ENCODE measurements around the gene APEH.
A peak's percentile ranks its signal among the peaks of the same experiment; 100 is the strongest.
"Not testable (repeated sequence)": the region's sequence is repeated elsewhere in the genome, so short reads cannot be mapped to it uniquely, and the experiment has no call there.

Gene APEH

DNA sequence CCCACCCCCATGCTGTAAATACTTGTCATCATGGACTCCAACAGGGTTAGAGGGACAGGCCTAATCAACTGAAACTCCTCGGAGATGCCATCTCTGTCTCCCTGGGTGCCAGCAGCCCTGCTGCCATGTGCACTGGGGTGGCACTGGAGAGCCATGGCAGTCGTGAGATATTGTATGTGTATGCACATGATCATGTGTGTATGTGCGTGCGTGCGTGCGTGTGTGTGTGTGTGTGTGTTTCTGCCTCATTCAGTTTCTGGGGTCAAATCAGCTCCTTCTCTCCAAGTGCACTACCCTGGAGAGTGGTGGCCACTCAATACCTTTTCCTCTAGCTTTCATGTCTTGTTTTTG lies 3.2 kb upstream of the APEH start:
- DNase-seq: no peak

- DNase-seq: peak; percentile 64 to 71
These were observed 2.6 kb upstream of the APEH start for GRCh38 chr3:49671291-49672288.

DNA sequence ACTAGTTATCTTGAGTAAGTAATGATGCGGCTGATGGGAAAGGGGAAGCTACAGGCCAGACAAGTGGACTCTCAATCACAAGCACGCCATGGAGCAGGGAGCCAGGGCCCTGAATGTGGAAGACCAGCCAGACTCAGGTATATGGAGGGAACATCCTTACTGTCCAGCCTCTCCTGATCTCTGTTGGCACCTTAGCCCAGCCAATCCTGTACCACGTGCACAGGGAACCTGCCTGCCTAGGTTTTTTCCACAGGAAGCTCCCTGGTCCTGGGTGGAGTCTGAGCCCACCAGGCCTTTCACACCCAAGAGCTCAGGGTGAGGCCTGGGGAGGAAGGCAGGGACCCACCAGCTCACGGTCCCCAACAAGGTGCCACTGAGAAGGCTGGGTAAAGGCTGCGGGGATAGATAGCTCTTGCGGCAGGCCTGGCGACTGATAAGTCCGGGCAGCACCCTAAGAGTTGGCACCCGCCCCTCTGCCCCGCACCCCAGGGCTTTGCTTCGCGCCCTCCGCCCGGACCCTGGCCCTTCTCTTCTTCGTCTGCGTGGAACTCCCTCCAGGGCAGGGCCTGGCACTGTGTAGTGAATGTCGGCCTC lies 933 bp upstream of the APEH start:
- no peak for DNase-seq

- DNase-seq: peak; percentile 36
These were observed 389 bp downstream of the APEH start for GRCh38 chr3:49674497-49674983.

DNA sequence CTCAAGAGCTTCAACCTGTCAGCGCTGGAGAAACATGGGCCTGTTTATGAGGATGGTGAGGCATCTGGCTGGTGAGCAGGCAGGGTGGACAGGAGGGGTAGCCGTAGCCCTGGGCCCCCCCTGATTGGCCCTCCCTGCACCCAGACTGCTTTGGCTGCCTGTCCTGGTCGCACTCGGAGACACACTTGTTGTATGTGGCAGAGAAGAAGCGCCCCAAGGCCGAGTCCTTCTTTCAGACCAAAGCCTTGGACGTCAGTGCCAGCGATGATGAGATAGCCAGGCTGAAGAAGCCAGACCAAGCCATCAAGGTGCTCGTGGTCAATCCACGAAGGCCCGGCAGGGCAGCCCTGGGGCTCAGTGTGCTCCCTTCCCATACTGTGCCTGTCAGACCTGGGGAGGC lies 1.8 kb downstream of the APEH start:
- no peak for DNase-seq

DNA sequence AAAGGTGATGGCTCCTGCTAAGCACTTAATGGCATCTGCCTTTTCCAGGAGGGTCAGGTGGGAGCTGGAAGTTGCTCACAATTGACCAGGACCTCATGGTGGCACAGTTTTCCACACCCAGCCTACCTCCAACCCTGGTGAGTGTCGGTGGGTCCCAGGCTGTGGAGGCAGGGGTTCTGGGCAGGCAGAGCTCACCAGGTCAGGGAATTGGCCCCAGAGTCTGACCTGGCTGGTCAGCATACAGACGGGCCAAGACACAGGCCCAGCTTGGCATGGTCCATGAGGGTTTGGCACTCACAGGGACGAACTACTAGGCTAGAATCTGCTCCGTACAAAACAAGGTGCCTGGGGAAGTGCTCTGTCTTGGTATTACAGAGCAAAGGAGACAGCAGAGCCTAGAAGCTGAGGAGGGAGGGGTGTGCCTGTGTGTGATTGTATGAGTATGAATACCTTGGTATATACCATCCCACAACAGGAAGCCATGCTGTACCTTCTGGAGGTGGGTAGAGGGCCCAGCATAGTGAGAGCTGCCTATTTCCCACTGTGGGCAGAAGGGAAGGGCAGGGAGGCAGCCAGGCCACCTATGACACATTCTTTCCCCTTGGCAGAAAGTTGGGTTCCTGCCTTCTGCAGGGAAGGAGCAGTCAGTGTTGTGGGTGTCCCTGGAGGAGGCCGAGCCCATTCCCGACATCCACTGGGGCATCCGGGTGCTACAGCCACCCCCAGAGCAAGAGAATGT lies 6.5 kb downstream of the APEH start:
- no peak for DNase-seq

GRCh38 chr3:49681232-49681522 lies 7.0 kb downstream of the APEH start:
- DNase-seq: no peak

DNA sequence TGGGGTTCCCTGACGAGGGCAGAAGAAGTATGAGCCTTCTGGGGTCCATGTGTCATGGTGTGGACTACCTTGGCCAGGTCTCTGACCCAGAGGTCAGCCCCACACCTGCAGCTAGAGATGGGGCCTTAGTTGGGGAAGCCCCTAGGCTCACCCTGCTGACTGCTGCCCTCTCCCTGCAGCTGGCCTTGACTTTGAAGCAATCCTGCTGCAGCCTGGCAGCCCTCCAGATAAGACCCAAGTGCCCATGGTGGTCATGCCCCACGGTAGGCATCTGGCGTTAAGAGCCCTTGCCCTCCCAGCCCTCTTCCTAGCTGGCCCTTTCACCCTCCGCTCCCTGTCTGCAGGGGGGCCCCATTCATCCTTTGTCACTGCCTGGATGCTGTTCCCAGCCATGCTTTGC lies 7.4 kb downstream of the APEH start:
- DNase-seq: no peak

DNA sequence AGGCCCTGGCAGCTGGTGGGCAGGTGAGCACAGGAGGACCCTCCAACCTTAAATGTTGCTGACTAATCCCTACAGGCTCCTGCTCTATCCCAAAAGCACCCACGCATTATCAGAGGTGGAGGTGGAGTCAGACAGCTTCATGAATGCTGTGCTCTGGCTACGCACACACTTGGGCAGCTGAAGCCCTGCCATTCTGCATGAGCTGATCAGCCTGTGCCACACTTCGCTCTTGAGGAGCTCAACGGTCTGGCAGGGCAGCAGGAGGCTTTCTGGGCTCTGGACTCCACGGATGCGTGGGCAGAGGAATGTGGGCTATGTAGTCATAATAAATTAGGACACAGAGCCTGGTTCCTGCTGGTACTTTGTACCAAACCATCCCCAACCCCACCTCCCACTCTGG lies 9.0 kb downstream of the APEH start:
- DNase-seq: no peak

GRCh38 chr3:49684453-49684852 lies 10.3 kb downstream of the APEH start:
- DNase-seq: not testable (repeated sequence)

- DNase-seq: not testable (repeated sequence)
These were observed 11.0 kb downstream of the APEH start for GRCh38 chr3:49685103-49685502.

GRCh38 chr3:49685846-49686245 lies 11.7 kb downstream of the APEH start:
- DNase-seq: not testable (repeated sequence)

GRCh38 chr3:49686346-49686745 lies 12.2 kb downstream of the APEH start:
- peak; percentile 27 to 28 for DNase-seq

- peak in 1 of 2 experiments; percentile 22 for DNase-seq
These were observed 12.7 kb downstream of the APEH start for GRCh38 chr3:49686769-49687423.

DNA sequence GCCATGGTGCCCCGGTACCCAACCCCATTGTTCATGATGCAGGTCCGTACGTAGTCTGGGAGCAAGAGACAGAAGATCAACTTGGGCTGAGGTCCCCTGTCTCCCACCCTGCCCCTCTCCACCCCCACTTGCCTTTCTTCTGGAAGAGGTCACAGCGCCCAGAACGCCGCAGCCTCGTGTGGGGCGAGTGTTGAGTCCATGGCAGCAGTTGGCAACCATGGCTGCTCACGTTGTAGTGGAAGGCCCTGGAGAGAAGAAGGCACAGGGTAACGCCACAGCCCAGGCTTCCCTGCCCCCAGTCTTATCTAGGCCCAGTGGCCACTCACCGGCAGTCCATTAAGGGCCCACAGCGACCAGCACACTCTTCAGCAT lies 13.3 kb downstream of the APEH start:
- not testable (repeated sequence) for DNase-seq

DNA sequence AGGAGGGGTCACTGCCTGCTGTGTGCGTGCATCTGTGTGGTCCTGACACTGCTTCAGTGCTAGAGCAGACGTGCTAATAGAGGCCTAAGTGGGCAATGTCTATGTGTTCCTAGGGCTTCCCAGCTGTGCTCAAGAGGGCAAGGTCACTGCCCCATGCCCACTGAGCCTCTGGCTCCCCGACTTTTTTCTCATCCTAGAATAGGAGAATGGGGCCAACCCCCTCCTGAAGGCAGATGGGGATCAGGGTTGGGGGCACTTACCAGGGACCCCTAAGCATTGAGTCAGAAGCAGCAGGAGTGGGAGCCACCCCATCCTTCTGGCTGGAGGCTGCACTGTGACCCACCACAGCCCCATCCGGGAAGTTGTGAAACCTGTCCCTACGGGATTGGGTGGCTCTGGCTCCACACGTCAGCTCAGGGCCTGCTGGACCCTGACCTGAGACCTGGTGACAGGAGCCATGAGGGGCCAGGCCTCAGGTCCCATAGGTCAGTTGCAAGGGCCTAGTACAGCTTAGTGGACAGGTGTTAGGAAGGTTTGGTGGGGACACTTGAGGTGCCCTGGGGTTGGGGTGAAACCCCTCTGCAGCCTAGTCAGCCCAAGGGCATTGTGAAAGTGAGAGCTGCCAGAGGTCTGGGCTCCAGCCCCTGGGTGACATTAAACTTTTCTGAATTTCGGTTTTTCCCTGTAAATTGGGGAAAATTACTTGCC lies 14.3 kb downstream of the APEH start:
- DNase-seq: not testable (repeated sequence)

DNA sequence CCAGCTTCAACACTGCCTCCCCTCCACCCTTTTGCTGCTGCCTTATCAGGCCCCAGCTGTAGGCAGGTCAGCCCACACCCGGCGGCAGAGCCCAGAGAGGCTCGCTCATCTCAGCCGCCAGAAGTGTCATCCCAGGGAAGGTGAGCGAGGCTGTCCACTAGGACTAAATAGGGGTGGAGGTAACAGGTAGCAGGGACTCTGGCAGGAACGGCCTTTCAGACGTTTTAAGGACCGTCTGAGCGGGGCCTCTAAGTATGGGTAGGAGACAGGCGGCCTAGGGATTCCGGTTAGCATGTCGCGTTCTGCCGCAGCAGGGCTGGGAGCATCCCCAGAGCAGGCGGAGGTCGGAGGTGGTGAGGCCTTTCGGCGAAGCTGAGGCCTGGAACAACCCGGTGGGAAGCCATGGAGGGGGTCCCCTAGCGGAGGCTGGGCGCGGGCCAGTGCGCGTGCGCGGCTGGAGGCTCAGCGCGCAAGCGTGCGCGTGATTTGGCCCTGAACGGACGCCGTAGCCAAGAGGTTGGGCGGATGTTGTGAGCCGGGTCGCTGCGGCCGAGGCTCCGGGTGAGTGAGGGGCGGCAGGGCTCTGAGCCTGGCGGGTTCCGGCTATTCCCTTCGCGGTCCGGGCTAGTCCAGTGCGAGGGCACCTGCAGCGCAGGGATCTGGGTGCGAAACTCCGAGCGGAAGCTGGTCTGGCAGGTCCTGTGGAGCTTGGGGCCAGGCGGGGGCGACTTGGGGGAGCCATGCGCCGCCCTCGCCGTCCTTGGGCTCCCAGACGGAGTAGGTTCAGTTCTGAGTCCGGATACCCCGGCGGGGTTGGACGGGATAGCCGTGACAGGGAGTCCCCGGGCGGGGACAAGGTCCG lies 15.1 kb downstream of the APEH start, which contains the start of the genes MST1 and RNF123:
Gene MST1 (minus strand): TSS at position 429 of the 862 bp plus-strand sequence. CDS start 783 bp downstream, outside the sequence.
Gene RNF123 (plus strand): TSS at position 512 of the 862 bp plus-strand sequence. CDS start 1,609 bp downstream, outside the sequence.
- peak; percentile 87 to 88 for DNase-seq

DNA sequence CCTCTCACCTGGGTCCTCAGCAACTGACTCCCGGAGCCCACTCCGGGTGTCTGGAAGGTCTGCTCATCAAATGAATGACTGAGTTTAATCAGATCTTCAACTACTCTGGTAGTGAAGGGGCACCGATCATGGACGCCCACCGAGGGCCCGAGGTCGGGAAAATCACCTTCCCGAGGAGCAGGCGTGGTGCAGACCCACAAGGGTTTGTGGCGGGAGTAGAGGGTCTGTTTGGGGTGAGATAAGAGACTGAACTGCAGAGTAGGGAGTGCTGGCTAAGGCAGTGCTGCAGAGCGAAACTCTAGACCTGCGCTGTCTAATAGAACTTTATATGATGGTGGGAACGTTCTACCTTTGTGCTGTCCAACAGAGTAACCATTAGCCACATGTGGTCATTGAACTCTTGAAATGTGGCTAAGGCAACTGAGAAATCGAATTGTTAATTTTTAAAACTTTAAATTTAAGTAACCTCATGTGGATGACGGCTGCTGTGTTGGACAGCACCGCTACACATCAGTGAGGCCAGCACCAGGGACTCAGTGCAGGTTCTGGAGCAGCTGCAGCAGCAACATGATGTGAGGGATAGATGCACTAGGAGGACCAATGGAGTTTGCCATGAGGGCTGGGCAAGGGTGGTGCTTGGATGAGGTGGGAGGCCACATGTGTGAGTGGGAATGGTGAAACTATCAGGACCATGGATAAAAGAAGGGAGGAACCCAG lies 15.9 kb downstream of the APEH start:
- DNase-seq: not testable (repeated sequence)

- DNase-seq: not testable (repeated sequence)
These were observed 16.7 kb downstream of the APEH start for GRCh38 chr3:49690856-49691255.

DNA sequence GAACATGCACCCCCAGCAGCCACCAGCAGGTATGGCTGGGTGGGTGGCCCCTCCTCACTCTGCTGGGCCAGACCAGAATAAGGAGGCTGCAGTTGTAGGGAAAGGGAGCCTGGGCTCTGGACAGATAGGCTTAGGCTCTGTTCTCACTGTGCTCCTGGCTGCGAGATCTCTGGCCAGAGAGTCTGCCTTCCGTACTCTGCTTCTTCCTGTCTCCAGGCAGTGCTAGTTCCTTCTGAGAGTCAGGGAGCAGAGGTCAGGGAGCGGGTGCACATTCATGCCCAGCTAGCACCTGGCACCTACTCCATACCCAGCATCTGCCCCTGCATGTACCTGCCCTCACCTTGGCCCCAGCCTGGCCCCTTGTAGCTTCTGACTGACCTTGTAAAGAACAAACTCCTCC lies 17.3 kb downstream of the APEH start:
- DNase-seq: not testable (repeated sequence)

All from activated CD4-positive, alpha-beta T cell treated with anti-CD3 and anti-CD28 coated beads, Interleukin-2, amount 50 U/mL, for 4 hours (primary cell).